Measurements from ENCODE around the gene LRRC37B.
"Not testable (repeated sequence)": the region's sequence is repeated elsewhere in the genome, so short reads cannot be mapped to it uniquely, and the experiment has no call there.

DNA sequence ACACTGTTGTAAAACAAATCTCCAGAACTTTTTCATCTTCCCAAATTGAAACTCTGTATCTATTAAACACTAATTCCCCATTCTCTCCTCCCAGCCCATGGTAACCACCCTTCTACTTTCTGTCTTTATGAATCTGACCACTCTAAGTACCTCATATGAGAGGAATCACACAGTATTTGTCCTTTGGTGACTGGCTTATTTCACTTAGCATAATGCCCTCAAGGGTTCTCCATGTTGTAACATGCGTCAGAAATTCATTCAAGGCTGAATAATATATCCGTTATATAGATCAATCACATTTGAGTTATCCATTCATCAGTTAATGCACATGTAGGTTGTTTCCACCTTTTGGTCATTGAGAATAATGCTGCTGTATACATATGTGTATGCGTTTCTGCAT is 48.2 kb downstream of the LRRC37B start:
- TF ChIP-seq, protein P1, sequence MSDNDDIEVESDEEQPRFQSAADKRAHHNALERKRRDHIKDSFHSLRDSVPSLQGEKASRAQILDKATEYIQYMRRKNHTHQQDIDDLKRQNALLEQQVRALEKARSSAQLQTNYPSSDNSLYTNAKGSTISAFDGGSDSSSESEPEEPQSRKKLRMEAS (IDR thresholded peaks at IDR 0.05) = not testable (repeated sequence)
- TF ChIP-seq, protein P2, sequence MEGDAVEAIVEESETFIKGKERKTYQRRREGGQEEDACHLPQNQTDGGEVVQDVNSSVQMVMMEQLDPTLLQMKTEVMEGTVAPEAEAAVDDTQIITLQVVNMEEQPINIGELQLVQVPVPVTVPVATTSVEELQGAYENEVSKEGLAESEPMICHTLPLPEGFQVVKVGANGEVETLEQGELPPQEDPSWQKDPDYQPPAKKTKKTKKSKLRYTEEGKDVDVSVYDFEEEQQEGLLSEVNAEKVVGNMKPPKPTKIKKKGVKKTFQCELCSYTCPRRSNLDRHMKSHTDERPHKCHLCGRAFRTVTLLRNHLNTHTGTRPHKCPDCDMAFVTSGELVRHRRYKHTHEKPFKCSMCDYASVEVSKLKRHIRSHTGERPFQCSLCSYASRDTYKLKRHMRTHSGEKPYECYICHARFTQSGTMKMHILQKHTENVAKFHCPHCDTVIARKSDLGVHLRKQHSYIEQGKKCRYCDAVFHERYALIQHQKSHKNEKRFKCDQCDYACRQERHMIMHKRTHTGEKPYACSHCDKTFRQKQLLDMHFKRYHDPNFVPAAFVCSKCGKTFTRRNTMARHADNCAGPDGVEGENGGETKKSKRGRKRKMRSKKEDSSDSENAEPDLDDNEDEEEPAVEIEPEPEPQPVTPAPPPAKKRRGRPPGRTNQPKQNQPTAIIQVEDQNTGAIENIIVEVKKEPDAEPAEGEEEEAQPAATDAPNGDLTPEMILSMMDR (IDR thresholded peaks at IDR 0.05) = not testable (repeated sequence)
- not testable (repeated sequence) for TF ChIP-seq RNF2 (IDR thresholded peaks at IDR 0.05; ENCODE audit: borderline replicate concordance, low read depth); BHLHE40 (IDR thresholded peaks at IDR 0.05; ENCODE audit: low read depth, low read length); SMC3 (IDR thresholded peaks at IDR 0.05); JUN (IDR thresholded peaks at IDR 0.05); TP53 (CRISPR knock-in tag; IDR thresholded peaks at IDR 0.05); POLR2A (IDR thresholded peaks at IDR 0.05; ENCODE audit: low read length); ESRRA (IDR thresholded peaks at IDR 0.05; ENCODE audit: borderline replicate concordance, low read length); CHD4 (IDR thresholded peaks at IDR 0.05; ENCODE audit: borderline replicate concordance); EP300 (IDR thresholded peaks at IDR 0.05)
- TF ChIP-seq, protein P3, sequence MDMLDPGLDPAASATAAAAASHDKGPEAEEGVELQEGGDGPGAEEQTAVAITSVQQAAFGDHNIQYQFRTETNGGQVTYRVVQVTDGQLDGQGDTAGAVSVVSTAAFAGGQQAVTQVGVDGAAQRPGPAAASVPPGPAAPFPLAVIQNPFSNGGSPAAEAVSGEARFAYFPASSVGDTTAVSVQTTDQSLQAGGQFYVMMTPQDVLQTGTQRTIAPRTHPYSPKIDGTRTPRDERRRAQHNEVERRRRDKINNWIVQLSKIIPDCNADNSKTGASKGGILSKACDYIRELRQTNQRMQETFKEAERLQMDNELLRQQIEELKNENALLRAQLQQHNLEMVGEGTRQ (IDR thresholded peaks at IDR 0.05) = not testable (repeated sequence)
